Peyer's patch (tissue), 4 donors: ENCODE results near the gene HMGB4. TPM values are rescaled to one million over a fixed set of nuclear protein-coding genes. Genes with fewer than 3 reads are reported as not detected.

Experiments used
- DNase-seq, 3 donors: peaks; one replicate each; pipeline ENCODE4 v3.0.0-alpha.2; 2017 to 2019
- H3K27ac ChIP-seq, 4 donors: fragments of 200-600 bp; sonication (generic); one replicate each; pipeline ENCODE4 v1.5.1; 2016 to 2019
- H3K27me3 ChIP-seq, 2 donors: fragments of 200-600 bp; sonication (generic); one replicate each; pipeline ENCODE4 v1.5.1; 2019
- H3K36me3 ChIP-seq, 3 donors: fragments of 200-600 bp; sonication (generic); one replicate each; pipeline ENCODE4 v1.5.1; 2016 to 2019
- H3K4me1 ChIP-seq, 4 donors: fragments of 200-600 bp; sonication (generic); one replicate each; pipeline ENCODE4 v1.5.1; 2016 to 2019
- H3K4me3 ChIP-seq, 4 donors: fragments of 200-600 bp; sonication (generic); 1 replicate in 3 of 4; 2 replicates in 1 of 4; pipeline ENCODE4 v1.5.1; 2016 to 2019; ENCODE audit warnings: mild to moderate bottlenecking in 1 of 4
- H3K9me3 ChIP-seq, 4 donors: fragments of 200-600 bp; sonication (generic); one replicate each; pipeline ENCODE4 v1.5.1; 2016 to 2019; ENCODE audit warnings: mild to moderate bottlenecking in 1 of 4
- POLR2A ChIP-seq, 2 donors: fragments of 450-650 bp; IDR thresholded peaks; one replicate each; pipeline ENCODE4 v1.5.1; 2017; ENCODE audit warnings: antibody characterized with exemption in 2 of 2, mild to moderate bottlenecking in 2 of 2, moderate library complexity in 2 of 2
- total RNA-seq, 4 donors: library from RNA; depleted of rRNA; stranded (reverse); fragments of >200 nt; gene quantifications; one replicate each; pipeline ENCODE4 v1.1.0, GENCODE V29; 2016
- TF ChIP-seq, protein P1 (sequence below), 6 experiments: fragments of 450-650 bp in 4 of 6; fragments of 200-600 bp in 2 of 6; sonication (generic) in 1 of 6; IDR thresholded peaks; one replicate each; pipeline ENCODE4 v1.5.1; 2017 to 2019; ENCODE audit warnings: antibody characterized with exemption in 6 of 6, mild to moderate bottlenecking in 3 of 6, moderate library complexity in 1 of 6

HMGB4 gene
- total RNA-seq, 4 donors from 2014 or later: not detected

DNA sequence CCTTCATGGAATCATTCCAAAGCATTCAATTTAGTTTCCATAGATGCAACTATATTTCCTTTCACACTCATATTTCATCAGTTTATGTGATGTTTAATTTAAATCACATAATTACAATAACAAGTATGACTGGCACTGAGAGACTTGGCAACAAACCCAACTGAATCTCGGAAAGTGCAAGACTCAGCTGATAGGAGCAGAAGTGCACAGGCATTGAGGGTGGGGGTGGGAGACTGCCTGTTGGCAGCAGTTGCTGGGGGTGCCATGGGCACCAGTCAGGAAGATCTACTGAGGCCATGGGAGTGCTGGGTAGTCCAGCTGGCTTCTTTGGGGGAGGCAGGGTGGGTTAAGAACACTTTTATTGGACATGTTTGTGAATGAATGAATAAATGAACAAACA, 10.4 kb upstream of the HMGB4 start:
- TF ChIP-seq, protein P1, sequence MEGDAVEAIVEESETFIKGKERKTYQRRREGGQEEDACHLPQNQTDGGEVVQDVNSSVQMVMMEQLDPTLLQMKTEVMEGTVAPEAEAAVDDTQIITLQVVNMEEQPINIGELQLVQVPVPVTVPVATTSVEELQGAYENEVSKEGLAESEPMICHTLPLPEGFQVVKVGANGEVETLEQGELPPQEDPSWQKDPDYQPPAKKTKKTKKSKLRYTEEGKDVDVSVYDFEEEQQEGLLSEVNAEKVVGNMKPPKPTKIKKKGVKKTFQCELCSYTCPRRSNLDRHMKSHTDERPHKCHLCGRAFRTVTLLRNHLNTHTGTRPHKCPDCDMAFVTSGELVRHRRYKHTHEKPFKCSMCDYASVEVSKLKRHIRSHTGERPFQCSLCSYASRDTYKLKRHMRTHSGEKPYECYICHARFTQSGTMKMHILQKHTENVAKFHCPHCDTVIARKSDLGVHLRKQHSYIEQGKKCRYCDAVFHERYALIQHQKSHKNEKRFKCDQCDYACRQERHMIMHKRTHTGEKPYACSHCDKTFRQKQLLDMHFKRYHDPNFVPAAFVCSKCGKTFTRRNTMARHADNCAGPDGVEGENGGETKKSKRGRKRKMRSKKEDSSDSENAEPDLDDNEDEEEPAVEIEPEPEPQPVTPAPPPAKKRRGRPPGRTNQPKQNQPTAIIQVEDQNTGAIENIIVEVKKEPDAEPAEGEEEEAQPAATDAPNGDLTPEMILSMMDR (IDR thresholded peaks at IDR 0.05): no peak
- TF ChIP-seq POLR2A (IDR thresholded peaks at IDR 0.05): no peak
- Histone ChIP-seq H3K9me3 (no peaks in the 10 kb centered on the region), H3K36me3 (no peaks in the 10 kb centered on the region), H3K27me3 (no peaks in the 10 kb centered on the region), H3K4me1 (no peaks in the 10 kb centered on the region), H3K4me3 (no peak overlapping the region), H3K27ac (no peak overlapping the region)
- no peak for DNase-seq

DNA sequence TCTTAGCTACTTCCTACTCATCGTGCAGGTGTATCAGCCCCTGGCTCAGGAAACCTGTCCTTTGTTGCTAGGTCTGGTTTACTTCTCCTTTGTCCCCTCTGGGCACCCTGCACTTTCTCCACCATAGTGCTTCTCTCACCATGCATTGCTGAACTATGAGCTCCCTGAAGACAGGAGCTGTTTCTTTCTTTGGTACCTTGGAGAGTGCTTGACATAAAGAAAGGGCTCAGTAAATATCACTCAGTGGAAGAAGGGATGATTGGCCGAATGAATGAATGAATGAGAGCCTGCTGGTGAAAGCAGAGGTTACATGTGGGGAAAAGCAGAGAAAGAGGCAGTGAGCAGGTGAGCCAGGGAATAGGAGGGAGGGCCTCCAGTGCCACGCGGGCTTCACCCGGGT, 9.8 kb upstream of the HMGB4 start:
- Histone ChIP-seq H3K27ac (no peak overlapping the region), H3K4me3 (no peak overlapping the region), H3K27me3 (no peaks in the 10 kb centered on the region), H3K9me3 (no peaks in the 10 kb centered on the region), H3K4me1 (no peaks in the 10 kb centered on the region), H3K36me3 (no peaks in the 10 kb centered on the region)
- no peak for TF ChIP-seq POLR2A (IDR thresholded peaks at IDR 0.05)
- TF ChIP-seq, protein P1 (IDR thresholded peaks at IDR 0.05): no peak
- DNase-seq: no peak

DNA sequence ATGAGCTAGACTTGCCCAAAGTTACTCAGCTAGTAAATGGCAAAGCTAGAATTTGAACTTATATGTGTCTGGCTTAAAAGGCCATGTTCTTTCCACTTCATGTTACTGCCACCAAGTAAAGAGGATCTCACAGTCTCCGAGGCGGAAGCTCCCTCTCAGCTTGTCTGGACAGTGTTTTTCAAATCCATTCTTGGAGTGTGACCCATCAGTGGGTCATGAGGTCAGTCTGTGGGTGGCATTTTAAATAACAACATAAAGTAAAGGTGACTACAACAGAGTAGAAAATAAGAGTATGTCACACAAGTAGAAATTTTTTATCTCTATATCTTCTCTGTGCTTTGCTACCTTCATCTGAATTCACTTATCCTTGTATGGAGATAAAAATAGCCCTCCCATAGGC, 3.2 kb upstream of the HMGB4 start:
- Histone ChIP-seq H3K36me3 (no peaks in the 10 kb centered on the region), H3K4me3 (no peak overlapping the region), H3K27me3 (no peaks in the 10 kb centered on the region), H3K9me3 (no peaks in the 10 kb centered on the region), H3K27ac (no peak overlapping the region), H3K4me1 (no peaks in the 10 kb centered on the region)
- DNase-seq: no peak
- TF ChIP-seq, protein P1 (IDR thresholded peaks at IDR 0.05): no peak
- TF ChIP-seq POLR2A (IDR thresholded peaks at IDR 0.05): no peak

DNA sequence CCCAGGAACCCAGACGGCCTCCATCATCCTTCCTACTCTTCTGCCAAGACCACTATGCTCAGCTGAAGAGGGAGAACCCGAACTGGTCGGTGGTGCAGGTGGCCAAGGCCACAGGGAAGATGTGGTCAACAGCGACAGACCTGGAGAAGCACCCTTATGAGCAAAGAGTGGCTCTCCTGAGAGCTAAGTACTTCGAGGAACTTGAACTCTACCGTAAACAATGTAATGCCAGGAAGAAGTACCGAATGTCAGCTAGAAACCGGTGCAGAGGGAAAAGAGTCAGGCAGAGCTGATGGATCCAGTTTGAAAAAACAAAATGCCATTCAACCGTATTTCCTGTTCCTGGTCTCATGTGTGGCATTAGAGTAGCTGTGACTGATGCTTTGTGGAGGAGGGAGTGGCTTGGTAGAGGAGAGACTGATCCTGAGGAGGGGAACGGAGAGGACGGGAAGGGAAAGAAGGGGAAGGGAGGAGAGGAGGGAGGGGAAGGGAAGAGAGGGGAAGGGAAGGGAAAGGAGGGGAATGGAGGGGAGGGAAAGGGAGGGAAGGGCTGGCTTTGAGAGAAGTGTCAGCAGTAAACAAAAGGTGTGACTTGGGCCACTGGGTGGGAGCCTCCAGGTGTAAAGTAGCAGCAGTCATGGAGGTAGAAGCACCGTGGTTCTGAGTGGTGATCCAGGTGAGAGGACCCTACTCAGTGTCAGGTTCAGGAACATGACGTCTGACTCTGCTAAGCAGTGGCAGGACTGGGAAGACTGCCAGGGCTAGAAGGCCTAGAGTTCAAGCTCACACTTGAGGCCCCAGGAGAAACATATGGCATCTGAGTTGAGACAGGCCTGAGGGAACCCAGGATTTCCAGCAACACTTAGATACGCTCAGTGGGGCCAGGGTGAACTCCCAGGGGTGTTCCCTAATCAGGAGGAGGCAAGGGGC, 846 bp downstream of the HMGB4 start:
- H3K36me3 ChIP-seq: no peaks in the 10 kb centered on the region
- no peak for DNase-seq
- no peaks in the 10 kb centered on the region for H3K27me3 ChIP-seq
- no peaks in the 10 kb centered on the region for H3K9me3 ChIP-seq
- TF ChIP-seq, protein P1 (IDR thresholded peaks at IDR 0.05): no peak
- TF ChIP-seq POLR2A (IDR thresholded peaks at IDR 0.05): no peak
- H3K4me3 ChIP-seq: no peak overlapping the region
- H3K27ac ChIP-seq: no peak overlapping the region
- no peaks in the 10 kb centered on the region for H3K4me1 ChIP-seq

DNA sequence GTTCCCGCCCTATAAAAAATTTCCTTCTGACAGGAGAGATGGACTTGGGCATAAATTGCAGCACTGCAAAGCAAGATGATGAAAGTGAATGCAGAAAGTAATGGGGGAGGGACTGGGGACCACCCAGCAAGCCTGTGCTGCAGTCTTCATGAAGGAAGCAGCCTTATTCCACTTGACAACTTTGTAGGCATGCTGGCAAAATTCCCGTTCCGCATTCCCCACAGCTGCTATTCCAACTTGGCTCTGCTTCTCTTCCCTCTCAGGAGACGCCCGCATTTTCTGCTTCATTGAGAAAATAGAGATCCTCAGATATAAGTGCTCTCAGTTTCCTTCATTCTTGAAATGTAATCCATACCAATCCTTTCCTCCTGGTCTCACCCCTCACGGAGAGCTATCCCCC, 2.4 kb downstream of the HMGB4 start:
- no peaks in the 10 kb centered on the region for H3K4me1 ChIP-seq
- H3K9me3 ChIP-seq: no peaks in the 10 kb centered on the region
- H3K36me3 ChIP-seq: no peaks in the 10 kb centered on the region
- H3K4me3 ChIP-seq: no peak overlapping the region
- H3K27ac ChIP-seq: no peak overlapping the region
- H3K27me3 ChIP-seq: no peaks in the 10 kb centered on the region
- no peak for DNase-seq
- TF ChIP-seq, protein P1 (IDR thresholded peaks at IDR 0.05): no peak
- no peak for TF ChIP-seq POLR2A (IDR thresholded peaks at IDR 0.05)
